SK-N-SH treated with all-trans-retinoic acid at 6 μM for 48 hours (cell line): Measurements from ENCODE around the gene SF1.

ENCODE experiments used
- ATAC-seq: fragments of 200-7000 bp; cut with Tn5 transposase; 3 replicates; pipeline ENCODE4 v1.9.1; 2020; ENCODE audit warnings: mild to moderate bottlenecking, moderate library complexity
- ARNTL ChIP-seq: fragments of 450-650 bp; formaldehyde crosslinking; IDR thresholded peaks from 2 replicates; pipeline ENCODE4 v1.5.0; 2020; ENCODE audit warnings: low read depth, mild to moderate bottlenecking, moderate library complexity, borderline replicate concordance
- BACH2 ChIP-seq: fragments of 250-450 bp; sonication (Bioruptor Pico); IDR thresholded peaks from 2 replicates; pipeline ENCODE4 v1.9.0; 2021; ENCODE audit warnings: mild to moderate bottlenecking, borderline replicate concordance
- CSDC2 ChIP-seq: fragments of 250-450 bp; sonication (Bioruptor Pico); IDR thresholded peaks from 2 replicates; pipeline ENCODE4 v1.5.0; 2020; ENCODE audit warnings: mild to moderate bottlenecking, moderate library complexity
- ESRRG ChIP-seq: fragments of 250-450 bp; sonication (Bioruptor Pico); IDR thresholded peaks from 2 replicates; pipeline ENCODE4 v1.6.1; 2021; ENCODE audit warnings: mild to moderate bottlenecking
- GLIS3 ChIP-seq: fragments of 250-450 bp; sonication (Bioruptor Pico); IDR thresholded peaks from 2 replicates; pipeline ENCODE4 v1.5.0; 2020; ENCODE audit warnings: mild to moderate bottlenecking, moderate library complexity
- ISL1 ChIP-seq: fragments of 250-450 bp; sonication (Bioruptor Pico); IDR thresholded peaks from 2 replicates; pipeline ENCODE4 v2.1.2; 2022; ENCODE audit warnings: mild to moderate bottlenecking, moderate library complexity
- OSR1 ChIP-seq: fragments of 250-450 bp; sonication (Bioruptor Pico); IDR thresholded peaks from 2 replicates; pipeline ENCODE4 v1.8.0; 2022; ENCODE audit warnings: moderate library complexity, mild to moderate bottlenecking, inconsistent platforms
- PPARA ChIP-seq: fragments of 250-450 bp; sonication (Bioruptor Pico); IDR thresholded peaks from 2 replicates; pipeline ENCODE4 v1.5.0; 2020; ENCODE audit warnings: mild to moderate bottlenecking, borderline replicate concordance
- RARB ChIP-seq: fragments of 250-450 bp; sonication (Bioruptor Pico); IDR thresholded peaks from 2 replicates; pipeline ENCODE4 v1.8.0; 2021; ENCODE audit warnings: mild to moderate bottlenecking, moderate library complexity
- SNAI2 ChIP-seq: fragments of 250-450 bp; sonication (Bioruptor Pico); IDR thresholded peaks from 2 replicates; pipeline ENCODE4 v1.5.0; 2020; ENCODE audit warnings: mild to moderate bottlenecking, moderate library complexity
- TCF4 ChIP-seq: fragments of 250-450 bp; sonication (Bioruptor Pico); IDR thresholded peaks from 2 replicates; pipeline ENCODE4 v1.8.0; 2021; ENCODE audit warnings: mild to moderate bottlenecking, moderate library complexity, borderline replicate concordance
- TOX ChIP-seq: fragments of 250-450 bp; sonication (Bioruptor Pico); IDR thresholded peaks from 2 replicates; pipeline ENCODE4 v1.8.0; 2021; ENCODE audit warnings: mild to moderate bottlenecking, moderate library complexity, borderline replicate concordance
- ZC3H10 ChIP-seq: fragments of 250-450 bp; sonication (Bioruptor Pico); IDR thresholded peaks from 2 replicates; pipeline ENCODE4 v1.5.1; 2021; ENCODE audit warnings: mild to moderate bottlenecking, moderate library complexity
- ZFP3 ChIP-seq: fragments of 250-450 bp; sonication (Bioruptor Pico); IDR thresholded peaks from 2 replicates; pipeline ENCODE4 v1.5.0; 2020; ENCODE audit warnings: mild to moderate bottlenecking, moderate library complexity
- ZFP30 ChIP-seq: fragments of 450-650 bp; formaldehyde crosslinking; IDR thresholded peaks from 2 replicates; pipeline ENCODE4 v1.5.0; 2022; ENCODE audit warnings: mild to moderate bottlenecking, moderate library complexity
- ZNF565 ChIP-seq: fragments of 450-650 bp; formaldehyde crosslinking; conservative IDR thresholded peaks from 2 replicates; pipeline ENCODE4 v1.5.0; 2020; ENCODE audit warnings: low read depth, mild to moderate bottlenecking, moderate library complexity
- ZNF70 ChIP-seq: fragments of 450-650 bp; formaldehyde crosslinking; IDR thresholded peaks from 2 replicates; pipeline ENCODE4 v1.5.0; 2020; ENCODE audit warnings: mild to moderate bottlenecking, moderate library complexity
- ZNF8 ChIP-seq: fragments of 450-650 bp; formaldehyde crosslinking; IDR thresholded peaks from 2 replicates; pipeline ENCODE4 v1.5.0; 2020; ENCODE audit warnings: mild to moderate bottlenecking, moderate library complexity
- TF ChIP-seq, protein P1 (sequence below): fragments of 250-450 bp; sonication (Bioruptor Pico); IDR thresholded peaks from 2 replicates; pipeline ENCODE4 v1.5.0; 2020; ENCODE audit warnings: mild to moderate bottlenecking, moderate library complexity
- TF ChIP-seq, protein P2 (sequence below): fragments of 250-450 bp; sonication (Bioruptor Pico); IDR thresholded peaks from 2 replicates; pipeline ENCODE4 v1.5.1; 2020; ENCODE audit warnings: low read depth, mild to moderate bottlenecking, moderate library complexity
- TF ChIP-seq, protein P3 (sequence below): fragments of 250-450 bp; sonication (Bioruptor Pico); IDR thresholded peaks from 2 replicates; pipeline ENCODE4 v1.8.0; 2021; ENCODE audit warnings: low read depth, mild to moderate bottlenecking, moderate library complexity, borderline replicate concordance
- TF ChIP-seq, protein P4 (sequence below): fragments of 250-450 bp; sonication (Bioruptor Pico); IDR thresholded peaks from 2 replicates; pipeline ENCODE4 v1.5.1; 2021; ENCODE audit warnings: mild to moderate bottlenecking, moderate library complexity

SF1 gene

DNA sequence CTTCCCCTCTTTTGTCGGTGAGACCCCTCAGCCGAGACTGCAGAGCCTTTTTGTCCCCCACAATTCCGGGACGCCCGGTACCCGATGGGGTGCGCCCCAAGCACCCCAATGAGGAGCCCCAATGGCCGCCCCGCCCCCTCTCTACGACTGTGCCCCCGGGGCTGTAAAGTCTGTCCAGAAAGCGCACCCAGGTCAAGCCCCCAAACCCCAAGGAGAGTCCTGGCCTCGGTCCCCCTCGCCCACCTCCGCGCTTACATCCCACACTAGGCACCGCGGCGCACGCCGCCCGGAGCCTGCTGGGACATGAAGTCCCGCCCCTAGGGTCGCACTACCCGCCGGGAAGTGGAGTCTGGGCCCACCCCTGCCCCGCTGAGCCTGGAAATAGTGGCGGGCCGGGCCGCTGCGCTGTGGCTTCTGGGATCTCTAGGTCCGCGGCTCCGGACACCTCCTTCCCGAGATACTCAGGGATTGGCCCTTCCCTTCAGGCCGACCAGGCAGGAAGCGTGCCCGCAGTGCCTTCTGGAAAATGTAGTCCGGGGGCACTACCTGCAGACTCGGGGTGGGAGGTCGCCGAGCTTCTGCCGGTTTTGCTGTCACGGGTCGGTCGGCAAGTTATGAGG is 32.0 kb upstream of the SF1 start, which contains the start of gene MEN1:
MEN1 (minus strand) TSS at position 281 of the 620 bp plus-strand sequence. CDS start 442 bp downstream, outside the sequence.
- TF ChIP-seq, protein P1, sequence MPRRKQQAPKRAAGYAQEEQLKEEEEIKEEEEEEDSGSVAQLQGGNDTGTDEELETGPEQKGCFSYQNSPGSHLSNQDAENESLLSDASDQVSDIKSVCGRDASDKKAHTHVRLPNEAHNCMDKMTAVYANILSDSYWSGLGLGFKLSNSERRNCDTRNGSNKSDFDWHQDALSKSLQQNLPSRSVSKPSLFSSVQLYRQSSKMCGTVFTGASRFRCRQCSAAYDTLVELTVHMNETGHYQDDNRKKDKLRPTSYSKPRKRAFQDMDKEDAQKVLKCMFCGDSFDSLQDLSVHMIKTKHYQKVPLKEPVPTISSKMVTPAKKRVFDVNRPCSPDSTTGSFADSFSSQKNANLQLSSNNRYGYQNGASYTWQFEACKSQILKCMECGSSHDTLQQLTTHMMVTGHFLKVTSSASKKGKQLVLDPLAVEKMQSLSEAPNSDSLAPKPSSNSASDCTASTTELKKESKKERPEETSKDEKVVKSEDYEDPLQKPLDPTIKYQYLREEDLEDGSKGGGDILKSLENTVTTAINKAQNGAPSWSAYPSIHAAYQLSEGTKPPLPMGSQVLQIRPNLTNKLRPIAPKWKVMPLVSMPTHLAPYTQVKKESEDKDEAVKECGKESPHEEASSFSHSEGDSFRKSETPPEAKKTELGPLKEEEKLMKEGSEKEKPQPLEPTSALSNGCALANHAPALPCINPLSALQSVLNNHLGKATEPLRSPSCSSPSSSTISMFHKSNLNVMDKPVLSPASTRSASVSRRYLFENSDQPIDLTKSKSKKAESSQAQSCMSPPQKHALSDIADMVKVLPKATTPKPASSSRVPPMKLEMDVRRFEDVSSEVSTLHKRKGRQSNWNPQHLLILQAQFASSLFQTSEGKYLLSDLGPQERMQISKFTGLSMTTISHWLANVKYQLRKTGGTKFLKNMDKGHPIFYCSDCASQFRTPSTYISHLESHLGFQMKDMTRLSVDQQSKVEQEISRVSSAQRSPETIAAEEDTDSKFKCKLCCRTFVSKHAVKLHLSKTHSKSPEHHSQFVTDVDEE (CRISPR knock-in tag) = no peak
- no peak for TF ChIP-seq ARNTL (CRISPR knock-in tag)
- TF ChIP-seq RARB (CRISPR knock-in tag) = no peak
- TF ChIP-seq ZNF70 (CRISPR knock-in tag) = no peak
- no peak for TF ChIP-seq ZC3H10 (CRISPR knock-in tag)
- TF ChIP-seq, protein P2, sequence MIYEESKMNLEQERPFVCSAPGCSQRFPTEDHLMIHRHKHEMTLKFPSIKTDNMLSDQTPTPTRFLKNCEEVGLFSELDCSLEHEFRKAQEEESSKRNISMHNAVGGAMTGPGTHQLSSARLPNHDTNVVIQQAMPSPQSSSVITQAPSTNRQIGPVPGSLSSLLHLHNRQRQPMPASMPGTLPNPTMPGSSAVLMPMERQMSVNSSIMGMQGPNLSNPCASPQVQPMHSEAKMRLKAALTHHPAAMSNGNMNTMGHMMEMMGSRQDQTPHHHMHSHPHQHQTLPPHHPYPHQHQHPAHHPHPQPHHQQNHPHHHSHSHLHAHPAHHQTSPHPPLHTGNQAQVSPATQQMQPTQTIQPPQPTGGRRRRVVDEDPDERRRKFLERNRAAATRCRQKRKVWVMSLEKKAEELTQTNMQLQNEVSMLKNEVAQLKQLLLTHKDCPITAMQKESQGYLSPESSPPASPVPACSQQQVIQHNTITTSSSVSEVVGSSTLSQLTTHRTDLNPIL (CRISPR knock-in tag) = no peak
- ATAC-seq = peak; percentile 100

DNA sequence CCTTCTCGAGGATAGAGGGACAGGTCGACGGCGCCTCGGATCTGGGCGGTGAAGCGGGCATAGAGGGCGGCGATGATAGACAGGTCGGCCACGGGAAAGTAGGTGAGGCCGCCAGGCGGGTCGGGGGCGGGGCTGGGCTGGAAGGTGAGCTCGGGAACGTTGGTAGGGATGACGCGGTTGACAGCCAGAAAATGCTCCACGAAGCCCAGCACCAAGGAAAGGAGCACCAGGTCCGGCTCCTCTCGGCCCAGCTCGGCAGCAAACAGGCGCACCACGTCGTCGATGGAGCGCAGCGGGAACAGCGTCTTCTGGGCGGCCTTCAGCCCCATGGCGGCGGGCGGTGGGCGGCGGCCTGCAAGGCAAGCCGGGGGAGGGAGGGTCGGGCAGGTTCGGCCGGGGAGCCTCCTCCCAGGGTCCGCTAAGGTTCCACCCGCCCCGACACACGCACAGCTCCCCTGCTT is 31.5 kb upstream of the SF1 start:
- TF ChIP-seq ZNF8 (CRISPR knock-in tag) (no peak), ISL1 (CRISPR knock-in tag) (no peak), GLIS3 (CRISPR knock-in tag) (no peak), ZFP3 (no peak), CSDC2 (CRISPR knock-in tag) (no peak)
- TF ChIP-seq, protein P1 (CRISPR knock-in tag) = no peak
- peak; percentile 28 for ATAC-seq

DNA sequence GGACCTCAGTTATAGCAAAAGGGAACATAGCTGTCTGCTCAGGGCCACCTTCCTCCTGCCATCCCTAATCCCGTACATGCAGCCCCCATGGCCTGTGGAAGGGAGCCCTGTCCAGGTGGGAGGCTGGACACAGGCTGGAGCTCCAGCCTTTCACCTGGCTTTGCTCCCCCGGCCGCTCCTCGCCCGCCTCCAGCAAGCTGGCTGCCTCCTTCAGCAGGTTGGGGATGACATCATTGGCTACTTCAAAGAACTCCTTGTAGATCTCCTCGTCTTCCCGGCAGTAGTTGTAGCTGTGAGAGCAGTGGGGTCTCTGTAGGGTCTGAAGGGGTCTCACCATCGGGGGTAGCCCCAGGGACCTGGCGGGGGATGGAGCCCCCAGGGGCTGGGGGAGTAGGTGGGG is 27.1 kb upstream of the SF1 start:
- no peak for ATAC-seq
- TF ChIP-seq ARNTL (CRISPR knock-in tag) (no peak), ZFP30 (CRISPR knock-in tag) (no peak), ZFP3 (no peak), ZNF70 (CRISPR knock-in tag) (no peak), TOX (CRISPR knock-in tag) (no peak), RARB (CRISPR knock-in tag) (no peak), SNAI2 (CRISPR knock-in tag) (no peak), ISL1 (CRISPR knock-in tag) (no peak), OSR1 (CRISPR knock-in tag) (no peak), GLIS3 (CRISPR knock-in tag) (no peak), ESRRG (no peak), TCF4 (CRISPR knock-in tag) (no peak), PPARA (CRISPR knock-in tag) (no peak), ZNF565 (no peak), BACH2 (CRISPR knock-in tag) (no peak)
- TF ChIP-seq, protein P2 (CRISPR knock-in tag) = no peak
- TF ChIP-seq, protein P3, sequence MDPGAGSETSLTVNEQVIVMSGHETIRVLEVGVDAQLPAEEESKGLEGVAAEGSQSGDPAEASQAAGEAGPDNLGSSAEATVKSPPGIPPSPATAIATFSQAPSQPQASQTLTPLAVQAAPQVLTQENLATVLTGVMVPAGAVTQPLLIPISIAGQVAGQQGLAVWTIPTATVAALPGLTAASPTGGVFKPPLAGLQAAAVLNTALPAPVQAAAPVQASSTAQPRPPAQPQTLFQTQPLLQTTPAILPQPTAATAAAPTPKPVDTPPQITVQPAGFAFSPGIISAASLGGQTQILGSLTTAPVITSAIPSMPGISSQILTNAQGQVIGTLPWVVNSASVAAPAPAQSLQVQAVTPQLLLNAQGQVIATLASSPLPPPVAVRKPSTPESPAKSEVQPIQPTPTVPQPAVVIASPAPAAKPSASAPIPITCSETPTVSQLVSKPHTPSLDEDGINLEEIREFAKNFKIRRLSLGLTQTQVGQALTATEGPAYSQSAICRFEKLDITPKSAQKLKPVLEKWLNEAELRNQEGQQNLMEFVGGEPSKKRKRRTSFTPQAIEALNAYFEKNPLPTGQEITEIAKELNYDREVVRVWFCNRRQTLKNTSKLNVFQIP (CRISPR knock-in tag) = no peak
- TF ChIP-seq, protein P4, sequence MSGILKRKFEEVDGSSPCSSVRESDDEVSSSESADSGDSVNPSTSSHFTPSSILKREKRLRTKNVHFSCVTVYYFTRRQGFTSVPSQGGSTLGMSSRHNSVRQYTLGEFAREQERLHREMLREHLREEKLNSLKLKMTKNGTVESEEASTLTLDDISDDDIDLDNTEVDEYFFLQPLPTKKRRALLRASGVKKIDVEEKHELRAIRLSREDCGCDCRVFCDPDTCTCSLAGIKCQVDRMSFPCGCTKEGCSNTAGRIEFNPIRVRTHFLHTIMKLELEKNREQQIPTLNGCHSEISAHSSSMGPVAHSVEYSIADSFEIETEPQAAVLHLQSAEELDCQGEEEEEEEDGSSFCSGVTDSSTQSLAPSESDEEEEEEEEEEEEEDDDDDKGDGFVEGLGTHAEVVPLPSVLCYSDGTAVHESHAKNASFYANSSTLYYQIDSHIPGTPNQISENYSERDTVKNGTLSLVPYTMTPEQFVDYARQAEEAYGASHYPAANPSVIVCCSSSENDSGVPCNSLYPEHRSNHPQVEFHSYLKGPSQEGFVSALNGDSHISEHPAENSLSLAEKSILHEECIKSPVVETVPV (CRISPR knock-in tag) = no peak
- TF ChIP-seq, protein P1 (CRISPR knock-in tag) = no peak
